ENCODE results near the gene EPHB3. TPM values are rescaled to one million over a fixed set of nuclear protein-coding genes. Genes with fewer than 3 reads are reported as not detected.

EPHB3 gene
- total and polyA plus RNA-seq, 7 donors: 0.08 to 1.6 (median 0.63) TPM

- Histone ChIP-seq H3K4me1 (no peaks in the 10 kb centered on the region), H3K27ac (no peak overlapping the region), H3K4me3 (no peak overlapping the region), H3K27me3 (ENCODE audit: insufficient read depth in 3 of 3, low read length in 2 of 3) (peaks cover 0 to 16% (median 4%) of the 10 kb centered on the region in 3 donors), H3K36me3 (ENCODE audit: insufficient read depth in 1 of 2, low read depth in 1 of 2) (no peaks in the 10 kb centered on the region), H3K9me3 (no peaks in the 10 kb centered on the region)
- intact Hi-C loops (cut with DNase I): no loop called here
- 67 to 79% (median 75%) methylated on average over 3 of the region's 3 CpGs for WGBS, 3 donors
- TF ChIP-seq CTCF (IDR thresholded peaks at IDR 0.05): no peak
- ATAC-seq: no peak
- no peak for DNase-seq
Observed at GRCh38 chr3:184570035-184570434, 8.4 kb downstream of the EPHB3 start.

DNA sequence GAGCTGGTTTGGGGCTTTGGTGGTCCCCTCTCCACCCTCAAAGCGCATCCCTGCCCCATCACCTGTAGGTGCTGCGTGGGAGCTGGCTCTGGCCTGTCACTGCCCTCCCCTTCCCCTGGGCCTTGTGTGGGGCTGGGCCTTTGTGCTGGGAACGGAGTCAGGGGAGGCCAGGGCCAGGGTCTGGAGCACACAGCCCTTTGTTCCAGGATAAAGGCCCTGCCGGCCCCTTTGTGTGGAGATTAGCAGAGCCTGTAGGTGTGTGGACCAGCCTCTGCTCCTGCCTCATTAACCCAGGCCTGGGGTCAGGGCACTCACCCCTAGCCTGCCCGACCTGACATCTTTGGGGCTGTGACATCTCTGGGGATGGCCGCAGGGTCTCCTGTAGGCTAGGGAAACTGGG, 8.9 kb downstream of the EPHB3 start:
- intact Hi-C loops (cut with DNase I): no loop called here
- H3K4me1 ChIP-seq: no peaks in the 10 kb centered on the region
- peak in 1 of 2 donors; percentile 47 for DNase-seq

DNA sequence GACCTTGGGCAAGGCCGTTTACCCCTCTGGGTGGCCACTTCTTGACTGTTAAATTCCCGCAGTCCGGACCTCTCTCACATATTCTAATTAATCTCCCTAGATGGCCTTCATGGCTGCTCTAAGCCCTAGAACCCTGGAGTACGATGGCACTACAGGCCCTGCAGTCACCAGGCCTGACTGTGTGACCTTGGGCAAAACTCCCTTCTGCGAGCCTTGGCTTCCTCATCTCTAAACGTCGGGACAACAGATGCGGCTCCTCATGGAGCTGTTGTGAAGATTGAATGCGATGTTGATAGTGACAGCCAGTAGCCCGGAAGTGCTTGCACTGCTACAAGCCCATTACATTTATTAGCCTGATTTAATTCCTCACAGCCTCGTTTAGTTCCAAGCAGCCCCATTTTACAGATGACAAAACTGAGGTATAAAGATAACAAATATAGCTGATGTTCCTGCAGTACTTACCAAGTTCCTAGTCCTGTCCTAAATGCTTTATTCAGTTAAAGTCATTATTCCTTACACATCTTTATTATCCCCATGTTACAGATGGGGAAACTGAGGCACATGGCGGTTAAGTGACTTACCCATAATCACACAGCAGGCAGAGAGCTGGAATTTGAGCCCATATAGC, 10.3 kb downstream of the EPHB3 start:
- Histone ChIP-seq H3K36me3 (ENCODE audit: insufficient read depth in 1 of 2, low read depth in 1 of 2) (no peaks in the 10 kb centered on the region), H3K4me1 (no peaks in the 10 kb centered on the region), H3K27ac (no peak overlapping the region), H3K27me3 (ENCODE audit: insufficient read depth in 3 of 3, low read length in 2 of 3) (peaks cover 0 to 16% (median 4%) of the 10 kb centered on the region in 3 donors), H3K4me3 (no peak overlapping the region), H3K9me3 (no peaks in the 10 kb centered on the region)
- no peak for DNase-seq
- no peak for ATAC-seq
- WGBS, 3 donors: 82 to 92% (median 86%) methylated on average over 12 of the region's 12 CpGs
- no peak for TF ChIP-seq CTCF (IDR thresholded peaks at IDR 0.05)
- intact Hi-C loops (cut with DNase I): no loop called here

More for the DNA sequence above, 8.9 kb downstream of the EPHB3 start:
- peaks cover 0 to 16% (median 4%) of the 10 kb centered on the region in 3 donors for H3K27me3 ChIP-seq (ENCODE audit: insufficient read depth in 3 of 3, low read length in 2 of 3)
- H3K9me3 ChIP-seq: no peaks in the 10 kb centered on the region
- no peak overlapping the region for H3K4me3 ChIP-seq
- H3K27ac ChIP-seq: no peak overlapping the region
- 95 to 99% (median 97%) methylated on average over 6 of the region's 6 CpGs for WGBS, 3 donors
- H3K36me3 ChIP-seq (ENCODE audit: insufficient read depth in 1 of 2, low read depth in 1 of 2): no peaks in the 10 kb centered on the region
- ATAC-seq: no peak
- TF ChIP-seq CTCF (IDR thresholded peaks at IDR 0.05): no peak

DNA sequence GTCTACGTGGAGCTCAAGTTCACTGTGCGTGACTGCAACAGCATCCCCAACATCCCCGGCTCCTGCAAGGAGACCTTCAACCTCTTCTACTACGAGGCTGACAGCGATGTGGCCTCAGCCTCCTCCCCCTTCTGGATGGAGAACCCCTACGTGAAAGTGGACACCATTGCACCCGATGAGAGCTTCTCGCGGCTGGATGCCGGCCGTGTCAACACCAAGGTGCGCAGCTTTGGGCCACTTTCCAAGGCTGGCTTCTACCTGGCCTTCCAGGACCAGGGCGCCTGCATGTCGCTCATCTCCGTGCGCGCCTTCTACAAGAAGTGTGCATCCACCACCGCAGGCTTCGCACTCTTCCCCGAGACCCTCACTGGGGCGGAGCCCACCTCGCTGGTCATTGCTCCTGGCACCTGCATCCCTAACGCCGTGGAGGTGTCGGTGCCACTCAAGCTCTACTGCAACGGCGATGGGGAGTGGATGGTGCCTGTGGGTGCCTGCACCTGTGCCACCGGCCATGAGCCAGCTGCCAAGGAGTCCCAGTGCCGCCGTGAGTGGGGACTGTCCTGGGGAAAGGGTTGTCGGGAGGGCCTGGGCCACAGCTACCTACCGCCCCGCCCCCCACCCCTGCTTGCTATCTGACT, 11.2 kb downstream of the EPHB3 start:
- Histone ChIP-seq H3K4me3 (no peak overlapping the region), H3K9me3 (no peaks in the 10 kb centered on the region), H3K27me3 (ENCODE audit: insufficient read depth in 3 of 3, low read length in 2 of 3) (peaks cover 0 to 16% (median 4%) of the 10 kb centered on the region in 3 donors), H3K4me1 (no peaks in the 10 kb centered on the region), H3K36me3 (ENCODE audit: insufficient read depth in 1 of 2, low read depth in 1 of 2) (no peaks in the 10 kb centered on the region), H3K27ac (no peak overlapping the region)
- intact Hi-C loops (cut with DNase I): no loop called here
- no peak for ATAC-seq
- no peak for TF ChIP-seq CTCF (IDR thresholded peaks at IDR 0.05)
- peak in 1 of 2 donors; percentile 36 for DNase-seq
- WGBS, 3 donors: 84 to 87% (median 85%) methylated on average over 33 of the region's 33 CpGs
